GM19023 (cell line): ENCODE data around the gene ADGRV1.

Experiments
- ATAC-seq: cut with Tn5 transposase; IDR thresholded peaks from one replicate; pipeline ENCODE4 v1.9.1; 2021; ENCODE audit warnings: mild to moderate bottlenecking, moderate library complexity; ENCODE audit not compliant: unreplicated experiment

The ADGRV1 gene

DNA sequence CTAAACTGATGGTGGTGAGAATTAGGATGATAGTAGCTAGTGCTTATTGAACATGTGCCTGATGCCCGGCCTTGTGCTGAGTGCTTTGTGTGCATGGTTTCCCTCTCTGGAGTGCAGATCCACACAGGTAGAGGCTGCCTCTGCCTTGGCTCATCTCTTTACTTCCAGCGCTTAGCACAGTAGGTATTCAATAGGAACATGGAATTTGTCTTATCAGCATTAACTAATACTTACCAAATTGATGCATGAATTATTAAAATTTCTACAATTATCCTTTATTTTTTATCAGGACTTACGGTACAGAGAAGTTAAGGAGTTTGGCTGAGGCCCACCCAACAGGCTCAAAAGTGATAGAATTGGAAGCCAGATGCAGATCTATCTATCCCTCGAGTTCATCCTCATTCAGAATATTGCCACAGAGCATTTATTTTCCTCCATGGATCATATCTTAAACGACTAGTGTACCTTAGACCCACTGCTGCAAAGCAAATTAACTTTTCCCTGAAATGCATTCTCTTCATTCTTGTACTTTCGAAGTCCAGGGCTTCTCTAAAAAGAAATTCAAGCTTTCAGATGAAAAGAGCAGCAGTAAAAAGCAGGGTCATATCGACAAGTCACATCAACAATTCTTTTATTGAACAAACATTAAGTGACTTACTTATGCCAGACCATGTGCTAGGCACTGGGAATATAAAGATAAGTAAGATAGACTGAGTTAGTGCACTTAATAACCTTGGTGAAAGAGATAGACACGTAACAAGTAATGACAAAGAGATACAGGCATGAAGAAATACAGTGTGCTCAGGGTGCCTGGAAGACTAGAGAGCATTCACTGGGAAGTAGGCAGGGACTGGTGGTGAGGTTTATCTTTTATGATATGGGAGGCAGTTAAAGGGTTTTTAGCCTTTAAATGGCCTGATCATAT is 534.5 kb downstream of the ADGRV1 start:
- ATAC-seq: no peak

DNA sequence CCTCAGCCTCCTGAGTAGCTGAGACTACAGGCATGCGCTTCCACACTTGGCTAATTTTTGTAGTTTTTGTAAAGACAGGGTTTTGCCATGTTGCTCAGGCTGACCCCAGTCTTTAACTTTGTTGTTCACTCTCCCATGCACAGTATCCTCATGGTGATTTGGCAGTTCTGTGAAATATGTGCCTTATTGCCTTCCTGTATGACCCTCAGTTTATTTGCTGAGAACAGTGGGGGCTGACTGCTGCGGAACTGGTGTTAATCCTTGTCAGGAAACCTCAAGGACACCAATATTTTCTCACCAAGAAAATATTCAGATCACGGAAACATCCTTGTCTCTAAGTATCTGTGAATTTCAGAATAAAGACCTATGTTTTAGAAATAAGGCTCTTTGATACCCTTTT is 536.7 kb downstream of the ADGRV1 start:
- ATAC-seq: no peak

DNA sequence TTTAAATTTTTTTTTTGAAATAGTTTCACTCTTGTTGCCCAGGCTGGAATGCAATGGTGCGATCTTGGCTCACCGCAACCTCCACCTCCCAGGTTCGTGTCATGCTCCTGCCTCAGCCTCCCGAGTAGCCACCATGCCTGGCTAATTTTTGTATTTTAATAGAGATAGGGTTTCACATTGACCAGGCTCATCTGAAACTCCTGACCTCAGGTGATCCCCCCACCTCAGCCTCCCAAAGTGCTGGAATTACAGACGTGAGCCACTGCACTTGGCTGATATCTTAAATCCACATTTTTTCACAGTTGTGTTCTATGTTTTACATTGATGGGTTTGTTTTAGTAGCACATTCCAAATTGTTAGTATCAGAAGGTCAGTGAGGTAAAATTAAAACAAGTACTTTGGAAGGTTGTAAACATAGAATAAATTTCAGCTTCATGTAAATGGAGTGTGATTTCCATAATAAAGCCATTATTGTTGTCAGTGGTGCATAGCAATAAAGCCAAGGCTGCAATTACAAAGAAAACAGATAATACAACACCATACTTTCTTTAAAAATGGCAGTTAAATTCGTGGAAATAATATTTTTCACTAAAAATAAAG is 537.3 kb downstream of the ADGRV1 start:
- ATAC-seq: no peak

DNA sequence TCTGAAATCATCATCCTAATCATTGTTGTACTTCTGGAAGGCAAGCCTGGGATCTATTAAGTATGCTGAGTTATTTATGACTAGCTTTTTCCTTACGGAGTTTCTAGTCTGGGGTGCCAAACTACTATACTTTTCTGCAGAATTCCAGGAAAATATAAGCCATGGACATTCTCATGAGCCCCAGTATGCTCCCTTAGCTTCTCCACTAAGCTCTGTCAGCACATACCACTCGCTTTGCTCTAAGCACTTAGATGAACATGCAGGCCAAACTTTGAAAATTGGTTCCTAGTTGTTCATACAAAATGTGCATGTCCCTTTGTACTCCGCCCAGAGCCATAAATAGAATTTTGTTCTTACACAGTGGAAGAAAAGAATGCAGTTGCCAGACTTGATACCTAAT is 539.9 kb downstream of the ADGRV1 start:
- ATAC-seq: no peak

DNA sequence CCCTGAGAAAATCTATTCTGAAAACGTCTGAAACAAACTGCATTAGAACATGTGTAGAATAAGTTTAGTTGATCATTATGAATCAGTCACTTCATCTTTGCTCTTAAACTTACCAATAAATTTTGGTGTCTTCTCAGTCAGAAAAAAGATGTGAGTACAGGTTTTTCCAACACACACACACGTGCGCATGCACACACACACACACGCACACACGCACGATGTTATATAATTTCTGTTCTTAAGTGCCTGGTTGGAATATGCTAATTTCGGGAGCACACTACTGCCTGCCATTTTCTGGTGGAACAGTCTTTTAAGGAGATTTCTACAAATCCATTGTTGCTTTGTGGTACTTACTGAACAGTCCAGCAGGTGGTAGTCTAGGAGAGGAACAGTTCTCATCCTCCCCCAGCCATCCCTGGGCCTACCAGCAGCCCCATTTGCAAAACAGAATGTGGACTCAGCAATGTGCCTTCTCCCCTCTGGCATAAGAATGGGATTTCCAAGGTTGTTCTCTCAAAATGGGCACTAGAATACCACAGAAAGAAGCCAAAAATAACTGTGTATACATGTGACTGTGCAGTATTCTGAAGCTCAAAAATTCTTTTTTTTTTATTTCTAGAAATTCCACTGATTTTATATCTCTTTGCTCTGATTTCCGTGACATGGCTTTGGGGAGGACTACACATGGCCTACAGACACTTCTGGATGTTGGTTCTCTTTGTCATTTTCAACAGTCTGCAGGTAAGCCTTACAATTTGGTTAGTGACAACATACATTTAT is 543.2 kb downstream of the ADGRV1 start:
- ATAC-seq: peak; percentile 98

DNA sequence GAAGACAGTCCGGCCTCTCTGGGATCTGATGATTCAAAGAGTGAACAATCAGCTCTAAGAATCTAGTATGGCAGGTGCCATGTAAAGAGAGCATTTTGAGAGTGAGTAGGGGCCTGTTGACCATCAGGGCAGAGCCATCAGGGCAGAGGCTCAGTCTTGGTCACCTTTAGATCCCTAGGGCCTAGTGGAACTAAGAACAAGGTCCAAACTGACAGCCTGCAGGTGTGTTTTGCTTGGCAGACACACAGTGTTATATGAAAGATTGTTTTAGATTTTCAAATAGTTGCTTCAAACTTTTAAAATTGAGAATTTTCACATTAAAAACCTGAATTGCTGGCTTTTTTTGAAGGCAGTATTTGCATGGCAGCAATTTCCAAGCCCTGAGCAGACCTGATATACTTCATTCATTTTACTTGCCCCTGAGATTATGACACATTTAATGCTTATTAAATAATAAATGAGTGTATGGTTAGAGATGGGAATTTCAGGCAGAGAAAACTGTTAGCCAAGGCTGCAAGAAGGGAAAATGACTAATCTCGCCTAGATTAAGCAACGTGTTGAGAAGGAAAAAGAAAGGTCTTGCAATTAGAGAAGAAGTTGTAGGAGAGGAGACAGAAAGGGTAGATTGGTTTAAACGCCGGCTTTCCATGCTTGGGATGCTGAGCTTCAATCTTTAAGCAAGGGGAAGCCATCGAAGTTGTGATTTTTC is 544.9 kb downstream of the ADGRV1 start:
- ATAC-seq: no peak

DNA sequence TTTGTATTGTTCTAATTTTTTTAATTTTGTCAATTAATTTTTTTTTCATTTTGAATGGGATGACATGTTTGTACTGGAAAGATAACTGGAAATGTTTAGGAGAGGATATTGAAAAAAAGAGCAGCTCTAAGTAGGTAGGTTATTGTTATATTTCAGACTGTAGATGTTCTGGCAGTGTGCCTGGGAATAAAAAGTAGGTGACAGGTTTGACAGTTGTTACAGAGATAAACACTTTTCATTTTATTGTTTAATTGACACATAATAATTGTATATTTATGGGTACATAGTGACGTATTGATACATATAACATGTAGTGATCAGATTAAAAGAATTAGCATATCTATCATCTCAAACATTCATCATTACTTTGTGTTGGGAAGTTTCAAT is 545.5 kb downstream of the ADGRV1 start:
- ATAC-seq: no peak

DNA sequence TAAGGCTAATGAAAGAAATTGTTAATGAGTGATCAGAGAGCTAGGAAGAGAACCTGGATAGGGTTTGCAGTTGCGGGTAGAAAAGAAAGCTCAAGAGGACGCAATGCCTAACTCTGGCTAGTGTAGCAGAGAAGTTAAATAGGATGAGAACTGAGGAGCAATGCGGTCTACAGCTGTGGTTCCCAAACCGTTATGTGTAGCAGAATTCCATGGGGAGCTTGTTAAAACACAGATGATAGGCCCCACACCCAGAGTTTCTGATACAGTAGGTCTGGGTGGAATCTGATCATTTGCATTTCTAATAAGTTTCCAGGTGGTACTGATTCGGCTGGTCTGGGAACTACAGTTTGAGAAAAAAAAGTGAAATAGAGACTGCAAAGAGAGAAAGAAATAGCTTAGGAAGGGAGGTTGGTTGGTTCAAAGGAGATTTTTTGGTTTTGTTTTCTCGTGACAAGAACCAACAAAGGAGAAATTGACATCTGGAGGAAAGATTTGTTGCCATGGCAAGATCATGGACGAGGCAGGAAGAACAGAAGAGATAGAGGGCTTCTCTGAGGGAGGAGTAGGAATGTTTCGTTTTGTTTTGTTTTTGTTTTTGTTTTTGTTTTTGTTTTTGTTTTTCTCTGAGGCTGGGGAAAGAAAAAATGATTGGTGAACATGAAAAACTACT is 548.4 kb downstream of the ADGRV1 start:
- no peak for ATAC-seq

DNA sequence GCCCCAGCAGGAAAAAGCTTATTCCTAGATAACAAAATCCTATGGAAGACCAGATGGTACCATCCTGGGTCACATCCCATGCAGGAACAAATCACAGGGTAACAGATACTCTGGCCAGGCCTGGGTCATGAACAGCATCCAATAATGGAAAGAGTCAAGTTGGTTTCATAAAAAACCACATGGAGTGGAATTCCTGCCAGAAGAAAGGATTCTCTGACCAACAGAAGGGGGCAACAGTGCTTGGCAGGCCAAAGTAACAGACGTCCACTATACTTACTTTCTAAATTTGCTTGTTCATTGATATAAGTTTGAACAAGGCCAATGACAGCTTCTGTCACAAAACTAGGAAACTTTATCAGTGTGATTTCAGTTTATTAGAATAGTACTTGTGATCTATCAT is 551.0 kb downstream of the ADGRV1 start:
- ATAC-seq: no peak

DNA sequence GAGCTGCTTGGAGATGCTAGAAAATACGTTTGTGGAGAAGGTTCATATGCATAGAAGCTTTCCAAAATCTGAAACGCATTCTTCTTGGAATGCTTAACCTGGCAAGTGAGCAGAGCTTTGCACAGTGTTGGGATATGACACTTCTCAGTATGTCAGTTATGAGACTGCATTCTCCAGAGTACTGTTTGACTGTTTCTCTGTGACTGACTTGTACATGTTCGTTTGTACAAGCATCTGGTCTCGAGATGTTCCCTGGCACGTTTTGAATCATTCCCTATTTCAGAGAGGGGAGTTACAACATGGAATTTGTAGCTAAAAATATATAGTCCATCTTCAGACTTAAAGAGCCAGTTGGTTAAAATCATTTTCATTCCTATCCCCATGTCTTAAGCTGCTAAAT is 552.1 kb downstream of the ADGRV1 start:
- no peak for ATAC-seq

DNA sequence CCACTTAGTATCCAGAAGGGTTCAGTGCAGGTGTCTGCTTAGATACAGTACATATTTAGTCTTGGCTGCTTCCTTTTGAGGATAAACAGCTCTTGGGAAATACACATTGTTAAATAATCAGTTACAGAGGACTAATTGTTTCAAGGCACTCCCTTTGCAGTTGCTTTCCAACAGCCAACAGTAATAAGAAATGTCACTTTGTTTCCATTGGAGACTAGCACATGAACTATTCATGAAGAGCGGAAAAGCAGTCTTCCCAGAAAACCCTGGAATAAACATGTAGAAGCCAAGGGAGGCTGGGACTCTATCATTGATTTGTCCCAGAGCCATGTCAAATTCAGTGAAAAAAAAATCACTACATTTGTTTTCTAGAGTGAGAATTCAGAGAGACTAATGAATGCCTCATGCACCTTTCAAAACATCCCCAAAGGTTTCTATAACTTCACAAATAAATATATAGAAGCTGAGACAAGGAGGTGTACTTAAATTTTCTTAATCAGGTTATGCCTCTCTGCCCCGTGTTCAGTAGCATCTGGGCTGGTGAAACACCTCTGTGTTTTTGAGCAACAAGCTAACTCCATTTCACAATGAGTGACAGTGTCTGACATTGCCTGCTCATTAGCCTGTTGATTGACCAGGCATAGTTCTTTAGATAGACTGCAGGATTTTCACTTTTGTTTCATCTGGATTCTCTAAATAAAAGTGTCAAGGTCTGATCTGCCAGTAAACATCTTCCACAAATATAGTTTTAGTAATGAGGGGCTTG is 553.1 kb downstream of the ADGRV1 start:
- ATAC-seq: no peak

DNA sequence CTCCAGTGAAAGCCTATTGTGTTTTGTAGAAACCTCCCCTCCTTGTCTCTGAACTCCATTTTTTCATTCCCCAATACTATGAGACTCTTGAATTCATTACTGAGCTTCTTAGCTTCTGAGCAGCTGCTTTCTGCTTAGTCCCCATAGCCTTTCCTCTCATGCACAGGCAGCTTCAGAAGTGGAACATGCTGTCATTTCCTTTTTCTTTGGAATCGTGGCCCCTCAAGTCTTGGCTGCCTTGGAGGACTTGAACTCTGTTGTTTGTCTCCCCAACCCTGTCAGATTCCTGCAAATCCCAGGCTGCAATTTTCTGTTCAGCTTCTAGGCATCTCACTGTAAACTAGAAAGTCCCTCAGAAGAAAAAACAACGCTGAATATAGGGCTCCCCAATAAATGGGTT is 556.1 kb downstream of the ADGRV1 start:
- no peak for ATAC-seq

DNA sequence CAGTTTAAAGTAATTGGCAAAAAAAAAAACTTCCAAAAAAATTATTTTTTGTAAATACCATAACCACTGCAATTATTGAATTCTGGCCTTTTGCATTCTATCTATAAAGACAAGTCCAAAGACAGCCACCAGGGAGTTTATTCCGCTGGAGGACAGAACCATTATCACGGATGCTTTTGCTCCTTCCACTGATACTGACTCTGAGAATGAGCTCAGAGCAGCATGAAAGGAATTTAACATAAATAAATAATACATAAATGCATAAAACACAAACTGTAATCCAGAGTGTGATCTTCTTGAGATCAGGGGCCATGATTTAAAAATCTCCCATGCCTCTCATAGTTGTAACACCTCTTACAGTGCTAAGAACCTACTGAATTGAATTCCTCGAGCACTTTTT is 559.8 kb downstream of the ADGRV1 start:
- ATAC-seq: no peak

DNA sequence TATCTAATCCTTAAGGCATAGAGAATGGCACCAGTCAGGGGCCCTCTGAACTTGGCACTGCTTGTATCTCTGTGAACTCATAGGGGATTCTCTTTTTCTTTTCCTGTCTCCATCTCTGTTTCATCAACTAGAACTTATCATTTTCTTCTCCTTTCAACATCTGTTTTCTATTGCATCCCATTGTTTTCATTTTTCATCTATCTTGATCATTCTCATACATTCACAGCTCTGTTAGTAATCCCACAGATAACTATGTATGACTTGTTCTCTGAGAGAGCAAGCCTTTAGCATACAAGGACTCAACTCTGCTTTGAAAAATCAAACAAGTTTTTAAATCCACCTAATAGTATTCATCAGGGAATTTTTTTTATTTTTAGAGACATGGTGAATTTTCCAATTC is 560.2 kb downstream of the ADGRV1 start:
- no peak for ATAC-seq

DNA sequence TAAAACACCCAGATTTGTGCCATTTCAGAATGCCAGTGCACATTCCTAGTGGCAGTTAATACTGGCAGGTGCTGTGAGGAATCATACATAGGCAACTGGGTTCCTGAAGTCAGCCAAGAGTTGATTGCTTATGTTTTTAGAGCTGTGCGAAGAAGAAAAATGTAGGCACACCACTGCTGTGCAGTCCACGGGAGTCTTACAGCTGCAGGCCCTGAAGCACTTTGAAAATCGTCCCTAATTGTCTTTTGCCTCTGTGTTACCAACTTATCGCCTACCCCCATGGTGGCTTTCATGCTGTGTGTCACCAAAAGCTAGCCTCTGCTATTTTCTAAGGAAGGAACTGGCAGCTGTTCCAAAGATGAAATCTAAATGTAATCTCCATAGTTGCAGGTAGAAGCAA is 560.6 kb downstream of the ADGRV1 start:
- ATAC-seq: no peak

DNA sequence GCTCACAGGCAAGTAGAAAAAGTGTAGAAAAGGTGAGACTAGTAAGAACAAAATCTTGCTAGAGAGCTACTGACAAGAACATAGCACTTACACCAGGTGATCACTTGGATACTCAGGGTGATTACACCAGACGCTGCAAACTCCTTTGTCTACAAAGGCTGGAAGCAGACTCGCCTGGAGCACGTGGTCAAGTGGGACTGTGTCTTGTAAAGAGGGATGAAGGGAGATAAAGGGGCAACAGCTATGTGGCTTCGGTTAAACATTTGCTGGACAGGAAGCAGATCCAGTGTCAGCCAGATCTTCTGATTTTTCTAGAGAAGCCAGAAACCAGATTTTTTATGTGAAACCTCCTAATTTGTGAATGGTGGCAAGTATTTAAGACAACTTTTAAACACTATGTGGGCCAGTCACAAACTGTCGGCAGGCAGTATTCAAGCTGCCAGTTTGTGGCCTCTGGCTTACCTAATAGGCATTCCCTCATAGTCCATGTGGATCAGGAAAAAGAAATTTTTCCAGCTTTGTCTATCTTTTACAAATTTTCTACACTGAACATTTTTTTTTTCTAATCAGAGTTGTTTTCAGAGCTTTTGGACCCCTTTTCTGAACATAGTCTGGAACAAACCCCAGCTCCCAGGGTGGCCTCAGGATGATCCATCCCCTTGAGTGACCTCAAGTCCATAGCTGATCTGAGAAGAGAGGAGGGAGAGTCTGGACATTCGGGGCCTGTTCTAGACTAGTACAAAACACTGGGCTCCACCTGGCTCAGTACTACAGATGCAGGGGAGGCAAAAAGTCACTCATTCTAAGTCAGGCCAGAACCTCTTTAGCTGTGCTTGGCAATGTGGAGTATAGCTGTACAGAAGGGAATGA is 561.6 kb downstream of the ADGRV1 start:
- ATAC-seq: no peak

DNA sequence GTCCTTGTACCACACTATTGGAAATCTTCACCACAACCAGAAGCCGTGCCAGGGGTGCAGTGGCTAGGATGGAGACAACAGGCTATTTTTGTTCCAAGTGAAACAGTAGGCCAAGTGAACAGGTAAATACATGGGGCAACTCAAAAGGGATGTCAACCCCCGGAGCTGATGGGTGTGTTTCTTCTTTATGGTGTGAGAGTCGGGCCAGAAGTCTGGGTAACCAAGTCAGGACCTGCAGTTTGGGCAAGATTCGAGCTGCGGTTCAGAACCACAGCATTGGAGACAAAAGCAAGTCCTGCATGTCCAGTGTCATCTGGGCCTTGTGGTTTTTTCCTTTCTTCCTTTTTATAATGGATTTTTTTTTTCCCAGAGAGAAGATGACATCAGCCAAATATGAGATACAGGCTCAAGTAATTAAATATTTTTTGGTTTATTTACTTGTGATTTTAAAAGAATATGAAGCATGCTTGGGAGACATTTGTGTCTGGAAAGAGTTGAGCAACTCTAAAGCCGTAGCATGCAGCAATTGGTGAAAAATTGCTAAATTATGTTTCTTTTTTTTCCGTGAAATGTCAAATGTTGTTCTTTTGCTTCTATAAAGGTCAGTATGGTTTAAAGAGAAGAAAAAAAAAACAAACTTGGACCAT is 562.9 kb downstream of the ADGRV1 start:
- no peak for ATAC-seq

DNA sequence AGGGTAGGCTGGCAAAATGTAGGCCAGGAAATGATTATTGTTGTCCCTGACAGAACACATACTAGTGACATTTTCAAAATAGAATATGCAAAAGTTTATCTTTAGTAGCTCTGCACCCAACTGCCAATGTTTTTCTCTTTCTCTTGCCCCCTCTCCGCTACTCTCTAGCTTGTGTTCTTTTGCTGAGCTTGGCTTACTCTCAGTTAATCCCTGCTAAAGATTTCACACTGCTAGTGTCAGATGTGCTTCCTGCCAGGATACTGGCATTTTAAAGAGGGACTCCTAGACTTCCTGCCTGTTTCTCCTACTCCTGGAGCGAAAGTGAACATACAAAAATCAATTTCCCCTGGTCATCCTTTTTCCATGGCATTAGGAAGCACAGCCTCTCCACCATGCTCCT is 564.1 kb downstream of the ADGRV1 start:
- ATAC-seq: no peak
